SK-N-SH (cell line): Measurements from ENCODE around the gene ANKRD33B. TPM values are rescaled to one million over a fixed set of nuclear protein-coding genes. Genes with fewer than 3 reads are reported as not detected.
"Not testable (repeated sequence)": the region's sequence is repeated elsewhere in the genome, so short reads cannot be mapped to it uniquely, and the experiment has no call there.

Experiments
- CTCF ChIA-PET: fragments of 300-600, 350-600 bp; formaldehyde crosslinking; extraction: SDS; loops from one replicate; lab custom pipeline; 2021; lab: Yijun Ruan, JAX
- POLR2A ChIA-PET: fragments of 350-600 bp; sonication (Branson Sonifier 250); formaldehyde crosslinking; extraction: SDS; loops from one replicate; lab custom pipeline; 2020; ENCODE audit warnings: antibody characterized with exemption, inconsistent platforms; lab: Yijun Ruan, JAX
- DNase-seq: peaks from one replicate; pipeline ENCODE4 v3.0.0; 2012
- H2AFZ ChIP-seq: fragments of 200-600 bp; sonication (generic); 2 replicates; pipeline ENCODE4 v1.8.1; 2016; ENCODE audit warnings: antibody characterized with exemption, mild to moderate bottlenecking, low read depth
- H3F3A ChIP-seq: fragments of 200-600 bp; sonication (generic); replicated peaks from 2 replicates; pipeline ENCODE3; 2016; ENCODE audit warnings: antibody characterized with exemption, mild to moderate bottlenecking; ENCODE audit not compliant: insufficient read depth
- H3K27ac ChIP-seq, 2 experiments: fragments of 200-500 bp in 1 of 2; fragments of 200-600 bp in 1 of 2; sonication (Bioruptor generic) in 1 of 2; sonication (generic), shearing (Covaris generic) in 1 of 2; 2 replicates each; pipeline versions ENCODE4 v1.5.1 to v1.6.1; 2014 to 2016; ENCODE audit warnings: low read depth in 2 of 2, inconsistent platforms in 1 of 2, low read length in 1 of 2, mild to moderate bottlenecking in 1 of 2, mixed read lengths in 1 of 2
- H3K27me3 ChIP-seq: fragments of 200-600 bp; sonication (generic), shearing (Covaris generic); 2 replicates; pipeline ENCODE4 v1.6.1; 2016; ENCODE audit warnings: mixed run types; ENCODE audit not compliant: insufficient read depth
- H3K36me3 ChIP-seq, 2 experiments: fragments of 200-500 bp in 1 of 2; fragments of 200-600 bp in 1 of 2; sonication (Bioruptor generic) in 1 of 2; sonication (generic) in 1 of 2; replicated peaks in 1 of 2; 2 replicates each; pipeline versions ENCODE3 to v1.5.1; 2014 to 2016; ENCODE audit warnings: low read length in 1 of 2, mild to moderate bottlenecking in 1 of 2; ENCODE audit not compliant: insufficient read depth in 2 of 2, control insufficient read depth in 1 of 2
- H3K4me1 ChIP-seq, 2 experiments: fragments of 200-500 bp in 1 of 2; fragments of 200-600 bp in 1 of 2; sonication (Bioruptor generic) in 1 of 2; sonication (generic), shearing (Covaris generic) in 1 of 2; 2 replicates each; pipeline versions ENCODE4 v1.5.1 to v1.6.1; 2014 to 2016; ENCODE audit warnings: low read depth in 1 of 2, low read length in 1 of 2, mixed run types in 1 of 2; ENCODE audit not compliant: insufficient read depth in 2 of 2, control insufficient read depth in 1 of 2
- H3K4me2 ChIP-seq: fragments of 200-600 bp; sonication (generic), shearing (Covaris generic); 2 replicates; pipeline ENCODE4 v1.6.1; 2017; ENCODE audit warnings: mixed run types
- H3K4me3 ChIP-seq, 2 experiments: fragments of 200-500 bp in 1 of 2; fragments of 200-600 bp in 1 of 2; sonication (Bioruptor generic) in 1 of 2; sonication (generic), shearing (Covaris generic) in 1 of 2; 2 replicates each; pipeline versions ENCODE4 v1.5.1 to v1.8.1; 2014 to 2016; ENCODE audit warnings: low read depth in 2 of 2, inconsistent platforms in 1 of 2, low read length in 1 of 2, mild to moderate bottlenecking in 1 of 2, mixed read lengths in 1 of 2, moderate library complexity in 1 of 2
- H3K79me2 ChIP-seq: fragments of 200-600 bp; sonication (generic); 2 replicates; pipeline ENCODE4 v1.8.1; 2017; ENCODE audit warnings: mild to moderate bottlenecking; ENCODE audit not compliant: insufficient read depth
- H3K9ac ChIP-seq: fragments of 200-600 bp; sonication (generic); 2 replicates; pipeline ENCODE4 v1.6.1; 2017; ENCODE audit warnings: mixed run types
- H3K9me2 ChIP-seq: fragments of 200-600 bp; sonication (generic); 2 replicates; pipeline ENCODE4 v1.6.1; 2017; ENCODE audit warnings: mixed run types
- H3K9me3 ChIP-seq: fragments of 200-600 bp; sonication (generic); 2 replicates; pipeline ENCODE4 v1.6.1; 2017; ENCODE audit warnings: mixed run types, mild to moderate bottlenecking, moderate library complexity
- H4K20me1 ChIP-seq: fragments of 200-600 bp; sonication (generic); 2 replicates; pipeline ENCODE4 v1.6.1; 2017; ENCODE audit warnings: mild to moderate bottlenecking, mixed run types; ENCODE audit not compliant: insufficient read depth
- EP300 ChIP-seq, 2 experiments: IDR thresholded peaks; 2 replicates each; pipeline versions ENCODE4 v1.4.0 to v1.6.1; 2012; ENCODE audit warnings: borderline replicate concordance in 1 of 2, low read depth in 1 of 2, low read length in 1 of 2
- GABPA ChIP-seq: IDR thresholded peaks from 2 replicates; pipeline ENCODE4 v1.4.0; 2012; ENCODE audit warnings: low read depth, mild to moderate bottlenecking
- GATA2 ChIP-seq: sonication (generic); formaldehyde crosslinking; IDR thresholded peaks from 2 replicates; pipeline ENCODE4 v1.5.0; 2020; ENCODE audit warnings: mild to moderate bottlenecking, missing genetic modification reagents
- MEF2A ChIP-seq: IDR thresholded peaks from 2 replicates; pipeline ENCODE4 v1.4.0; 2012; ENCODE audit warnings: low read depth, borderline replicate concordance
- REST ChIP-seq: IDR thresholded peaks from 2 replicates; pipeline ENCODE4 v1.6.1; 2012; ENCODE audit warnings: mild to moderate bottlenecking, low read depth, low read length, moderate library complexity
- SIN3A ChIP-seq: IDR thresholded peaks from 2 replicates; pipeline ENCODE4 v1.6.1; 2012; ENCODE audit warnings: low read depth, mild to moderate bottlenecking, low read length, moderate library complexity, borderline replicate concordance
- TAF1 ChIP-seq: IDR thresholded peaks from 2 replicates; pipeline ENCODE4 v1.6.1; 2012; ENCODE audit warnings: low read depth, mild to moderate bottlenecking, low read length, moderate library complexity, borderline replicate concordance
- WGBS: methylation state at CpG from one replicate; pipeline ENCODE4 v1.1.6; 2017; ENCODE audit warnings: low lambda C conversion rate; 5-methylcytosine and 5-hydroxymethylcytosine counted together
- polyA plus RNA-seq, 3 experiments: library from polyadenylated mRNA; depleted of rRNA; stranded (reverse); fragments of >200 nt; gene quantifications; 2 replicates each; pipeline ENCODE4 v1.2.3, GENCODE V29; 2012

Gene ANKRD33B
- polyA plus RNA-seq, 1 of the 3 experiments (the other 2 are of a cell fraction), result 1.8 TPM

- TF ChIP-seq REST (no peak), SIN3A (no peak), EP300 (IDR thresholded peaks at IDR 0.05; ENCODE audit: borderline replicate concordance in 1 of 2, low read depth in 1 of 2, low read length in 1 of 2) (no peak), TAF1 (no peak), GATA2 (CRISPR knock-in tag) (no peak)
These were observed 3.3 kb downstream of the ANKRD33B start (continued) for GRCh38 chr5:10567121-10567591.

- DNase-seq, result no peak
- TF ChIP-seq EP300 (IDR thresholded peaks at IDR 0.05; ENCODE audit: borderline replicate concordance in 1 of 2, low read depth in 1 of 2, low read length in 1 of 2), result no peak
- TF ChIP-seq GABPA, result no peak
- TF ChIP-seq MEF2A, result no peak
- no peak for TF ChIP-seq REST
- Histone ChIP-seq H3K79me2 (peaks cover 68% of the 10 kb centered on the region), H3K27ac (no peak overlapping the region), H2AFZ (no peak overlapping the region), H3K4me3 (no peak overlapping the region), H3K4me2 (0 out of 2 replicates have a peak overlapping the region, but pooled peaks have one; percentile 34), H3F3A (peaks cover 3% of the 10 kb centered on the region), H3K9me2 (no peaks in the 10 kb centered on the region), H3K4me1 (peaks cover 3 to 15% of the 10 kb centered on the region in 2 experiments; a peak in 2 of 4 replicates), H3K9me3 (no peaks in the 10 kb centered on the region), H4K20me1 (peaks cover 31% of the 10 kb centered on the region), H3K27me3 (no peaks in the 10 kb centered on the region), H3K9ac (no peak overlapping the region), H3K36me3 (no peaks in the 10 kb centered on the region)
- ChIA-PET POLR2A (interaction anchor here (0.5 kb wide), 1 partner anchor 12 kb away, joined by 3 read pairs; no protein-coding TSS in a partner anchor), CTCF (interaction anchor here (1.1 to 2.2 kb wide), 3 partner anchors 24 to 284 kb away, joined by 3 to 6 read pairs (median 3); no protein-coding TSS in a partner anchor)
- WGBS, result 62% methylated on average over 4 of the region's 4 CpGs
These were observed 4.0 kb downstream of the ANKRD33B start for GRCh38 chr5:10567781-10568321.

GRCh38 chr5:10570540-10570939 lies 6.7 kb downstream of the ANKRD33B start:
- H4K20me1 ChIP-seq, result peaks cover 25% of the 10 kb centered on the region
- H2AFZ ChIP-seq, CTCF ChIA-PET, H3K4me1 ChIP-seq, H3K36me3 ChIP-seq, H3K9ac ChIP-seq, H3K9me3 ChIP-seq, H3K27ac ChIP-seq, POLR2A ChIA-PET, H3K9me2 ChIP-seq, H3K27me3 ChIP-seq, H3K4me3 ChIP-seq, H3F3A ChIP-seq, H3K4me2 ChIP-seq, DNase-seq: not testable (repeated sequence)
- WGBS, result 100% methylated on average over 2 of the region's 2 CpGs
- H3K79me2 ChIP-seq, result peaks cover 59% of the 10 kb centered on the region
